HG03432 (cell line): ENCODE results near the gene CTDP1.
"Not testable (repeated sequence)": the region's sequence is repeated elsewhere in the genome, so short reads cannot be mapped to it uniquely, and the experiment has no call there.

Experiments
- ATAC-seq: cut with Tn5 transposase; IDR thresholded peaks from one replicate; pipeline ENCODE4 v1.9.1; 2021; ENCODE audit warnings: mild to moderate bottlenecking, moderate library complexity; ENCODE audit not compliant: unreplicated experiment

Gene CTDP1

GRCh38 chr18:79680891-79681339 is 1.3 kb downstream of the CTDP1 start:
- ATAC-seq = no peak

DNA sequence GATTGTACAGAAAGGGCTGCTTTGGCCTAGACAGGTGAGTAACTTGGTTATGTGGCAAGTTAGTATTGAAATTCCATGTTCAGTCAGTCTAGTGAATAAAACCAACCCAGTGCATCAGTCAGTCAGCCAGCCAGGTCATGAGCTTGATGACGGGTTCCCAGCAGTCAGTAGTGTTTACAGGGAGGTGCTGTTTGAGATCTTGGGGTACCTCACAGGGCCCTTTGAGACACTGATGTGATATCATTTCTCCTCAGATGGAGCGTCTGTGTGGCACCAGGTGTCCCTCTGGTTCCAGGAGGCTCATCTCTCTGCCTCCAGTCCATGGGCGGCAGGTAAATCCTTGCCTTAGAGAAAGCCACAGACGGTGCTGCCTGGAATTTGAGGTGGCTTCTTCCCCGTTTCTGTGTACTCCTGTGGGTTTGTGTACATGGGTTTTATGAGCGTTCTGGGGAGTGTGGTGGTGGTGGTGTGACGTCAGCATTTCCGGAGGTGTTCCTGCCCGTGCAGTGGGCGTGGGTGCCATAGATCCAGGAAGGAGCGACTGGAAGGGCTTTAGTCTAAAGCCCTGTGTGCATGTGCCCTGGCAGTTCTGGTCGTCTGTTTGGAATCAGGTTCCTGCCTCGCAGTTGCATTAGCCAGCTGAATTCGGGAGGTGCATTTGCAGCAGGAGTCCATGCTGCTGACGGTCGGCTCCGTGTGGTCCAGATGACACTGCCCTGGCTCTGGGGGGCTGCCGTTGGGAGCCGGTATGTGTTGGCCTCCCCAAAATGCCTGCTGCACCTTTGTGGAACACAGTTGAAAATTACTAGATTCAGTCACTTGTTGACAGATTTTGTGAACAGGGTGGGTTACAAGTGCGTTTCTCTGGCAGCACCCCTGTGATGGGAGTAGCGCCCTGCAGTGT is 2.1 kb downstream of the CTDP1 start:
- ATAC-seq = no peak

DNA sequence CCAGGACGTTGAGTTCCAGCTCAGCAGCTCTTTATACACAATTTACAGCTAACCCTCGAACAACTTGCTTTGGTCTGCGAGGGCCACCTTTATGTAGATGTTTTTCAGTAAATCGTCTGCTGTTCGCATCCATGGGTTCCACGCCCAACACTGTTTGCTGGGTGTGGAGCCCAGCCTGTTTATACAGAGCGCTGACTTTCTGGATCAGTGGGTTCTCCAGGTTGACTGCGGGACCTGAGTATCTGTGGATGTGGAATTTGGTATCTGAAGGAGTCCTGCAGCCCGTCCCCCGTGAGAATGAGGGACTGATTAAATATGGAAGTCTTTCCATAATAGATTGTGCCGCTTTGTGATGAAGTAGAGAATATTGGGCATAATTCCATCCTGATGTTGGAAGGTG is 2.9 kb downstream of the CTDP1 start:
- ATAC-seq = no peak

DNA sequence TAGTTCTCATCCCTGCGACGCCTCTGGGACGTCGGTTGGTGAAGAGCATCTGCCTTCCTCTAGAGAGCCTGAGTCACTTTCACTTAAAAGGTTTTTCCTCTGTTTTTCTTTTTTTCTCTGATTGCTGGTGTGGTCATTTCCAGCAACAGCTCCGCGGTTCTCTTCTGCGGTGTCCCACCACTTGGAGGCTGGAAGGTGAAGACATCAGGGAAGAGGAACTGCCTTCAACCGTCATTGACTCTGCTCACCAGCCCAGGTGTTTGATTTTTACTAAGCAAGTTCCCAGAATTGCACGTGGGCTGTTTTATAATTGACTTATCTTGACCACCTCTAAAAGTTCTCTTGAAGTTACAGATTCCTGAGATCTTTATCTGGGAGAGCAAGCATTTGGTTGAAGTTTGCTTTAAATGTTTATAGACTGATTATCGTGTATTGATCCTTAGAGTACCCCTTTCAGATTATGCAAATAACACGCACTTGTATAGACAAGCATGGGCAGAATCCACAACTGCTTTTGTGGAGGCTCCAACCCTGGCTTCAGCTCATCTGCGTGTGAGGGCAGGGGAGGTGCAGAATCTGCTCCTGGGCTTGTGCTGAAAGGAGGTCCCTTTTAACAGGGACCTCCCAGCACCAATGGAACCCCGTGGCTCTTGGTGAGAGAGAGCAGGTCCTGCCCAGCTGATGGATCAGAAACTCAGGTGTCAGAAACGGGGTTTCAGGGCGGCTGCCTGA is 3.5 kb downstream of the CTDP1 start:
- no peak for ATAC-seq

DNA sequence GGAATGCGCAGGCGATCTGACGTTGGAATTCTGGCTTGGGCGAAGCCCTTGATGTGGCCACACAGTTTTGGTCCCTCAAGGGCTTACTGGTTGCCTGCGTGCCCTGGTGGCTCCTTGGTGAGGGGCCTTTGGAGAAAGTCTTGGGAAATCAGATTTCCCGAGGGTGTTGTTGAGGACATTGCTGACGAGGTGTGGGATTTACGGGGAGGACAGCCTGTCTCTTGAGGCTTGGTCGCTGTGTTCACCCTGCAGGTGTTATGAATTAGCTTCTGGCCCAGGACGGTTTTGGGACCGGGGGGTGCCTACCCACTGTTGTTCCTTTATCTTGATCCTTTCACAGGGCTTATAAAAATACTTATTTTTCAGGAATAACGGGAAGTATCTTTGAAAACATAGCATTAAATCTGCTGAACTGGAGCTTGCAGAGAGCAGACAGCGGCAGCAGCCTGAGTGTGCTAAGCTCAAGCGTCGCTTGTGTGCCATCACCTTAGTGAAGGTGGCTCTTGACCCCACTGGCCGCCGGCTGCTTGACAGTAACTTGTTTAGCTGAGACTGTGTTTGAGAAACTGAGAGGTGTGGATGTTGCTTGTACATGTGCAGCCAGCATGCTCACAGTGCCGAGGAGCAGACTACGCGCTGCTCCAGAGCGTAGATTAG is 4.2 kb downstream of the CTDP1 start:
- ATAC-seq = no peak

DNA sequence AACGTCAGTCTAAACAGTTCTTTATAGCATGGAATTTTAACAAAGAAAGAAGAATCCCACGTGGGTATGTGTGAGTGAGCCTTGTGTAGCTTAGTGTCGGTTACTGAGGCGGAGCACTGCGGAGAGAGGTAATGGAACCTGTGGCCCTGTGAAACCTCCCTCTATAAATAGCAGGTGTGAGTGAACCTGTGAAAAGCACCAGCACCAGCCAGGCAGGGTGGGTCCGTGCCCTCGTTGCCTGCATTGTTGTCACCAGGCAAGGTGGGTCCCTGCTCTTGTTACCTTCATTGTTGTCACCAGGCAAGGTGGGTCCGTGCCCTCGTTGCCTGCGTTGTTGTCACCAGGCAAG is 4.7 kb downstream of the CTDP1 start:
- ATAC-seq = no peak

- ATAC-seq = no peak
Observed at GRCh38 chr18:79684787-79685186, 5.2 kb downstream of the CTDP1 start.

DNA sequence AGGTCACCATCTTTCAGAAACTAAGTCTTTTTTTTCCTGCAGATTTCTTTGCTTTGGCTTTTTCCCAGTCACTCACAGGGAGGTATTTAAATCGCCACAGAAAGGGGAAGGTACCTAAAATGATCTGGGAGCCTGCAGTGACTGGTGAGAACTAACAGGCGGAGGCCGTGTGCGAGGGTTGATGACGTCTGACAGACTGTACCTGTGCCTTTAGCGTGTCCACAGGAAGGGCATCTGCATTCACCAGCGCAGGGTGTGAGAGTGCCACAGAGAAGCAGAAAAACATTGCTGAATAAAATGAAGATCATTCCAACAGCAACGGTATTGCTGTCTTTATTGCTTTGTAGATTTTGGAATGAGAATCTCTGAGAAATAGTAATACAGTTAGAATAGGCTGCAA is 5.7 kb downstream of the CTDP1 start:
- ATAC-seq = no peak

- no peak for ATAC-seq
Observed at GRCh38 chr18:79685971-79686370, 6.4 kb downstream of the CTDP1 start.

GRCh38 chr18:79687806-79688205 is 8.2 kb downstream of the CTDP1 start:
- ATAC-seq = no peak

GRCh38 chr18:79690071-79690470 is 10.5 kb downstream of the CTDP1 start:
- no peak for ATAC-seq

GRCh38 chr18:79690586-79691482 is 11.2 kb downstream of the CTDP1 start:
- no peak for ATAC-seq

GRCh38 chr18:79692056-79692455 is 12.5 kb downstream of the CTDP1 start:
- ATAC-seq = no peak

DNA sequence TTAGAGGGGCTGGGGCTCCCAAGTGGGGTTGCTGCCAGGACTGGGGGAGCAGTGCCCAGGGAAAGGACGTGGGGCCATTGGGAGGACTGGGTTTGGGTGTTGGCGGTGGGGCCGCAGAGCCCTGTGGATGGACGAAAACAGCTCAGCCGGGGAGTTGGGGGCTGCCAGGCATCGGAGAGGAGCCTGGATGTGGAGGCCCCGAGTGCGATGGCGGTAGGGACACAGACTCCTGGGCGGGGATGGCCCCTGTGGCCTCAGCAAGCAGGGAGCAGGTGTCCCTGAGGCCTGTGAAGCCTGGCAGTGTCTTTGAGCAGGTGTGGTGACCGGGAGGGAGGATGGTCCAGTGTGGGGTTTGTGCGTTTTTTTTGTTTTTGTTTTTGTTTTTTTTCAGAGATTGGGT is 13.3 kb downstream of the CTDP1 start:
- ATAC-seq = no peak

GRCh38 chr18:79693561-79694205 is 14.1 kb downstream of the CTDP1 start:
- ATAC-seq = no peak

DNA sequence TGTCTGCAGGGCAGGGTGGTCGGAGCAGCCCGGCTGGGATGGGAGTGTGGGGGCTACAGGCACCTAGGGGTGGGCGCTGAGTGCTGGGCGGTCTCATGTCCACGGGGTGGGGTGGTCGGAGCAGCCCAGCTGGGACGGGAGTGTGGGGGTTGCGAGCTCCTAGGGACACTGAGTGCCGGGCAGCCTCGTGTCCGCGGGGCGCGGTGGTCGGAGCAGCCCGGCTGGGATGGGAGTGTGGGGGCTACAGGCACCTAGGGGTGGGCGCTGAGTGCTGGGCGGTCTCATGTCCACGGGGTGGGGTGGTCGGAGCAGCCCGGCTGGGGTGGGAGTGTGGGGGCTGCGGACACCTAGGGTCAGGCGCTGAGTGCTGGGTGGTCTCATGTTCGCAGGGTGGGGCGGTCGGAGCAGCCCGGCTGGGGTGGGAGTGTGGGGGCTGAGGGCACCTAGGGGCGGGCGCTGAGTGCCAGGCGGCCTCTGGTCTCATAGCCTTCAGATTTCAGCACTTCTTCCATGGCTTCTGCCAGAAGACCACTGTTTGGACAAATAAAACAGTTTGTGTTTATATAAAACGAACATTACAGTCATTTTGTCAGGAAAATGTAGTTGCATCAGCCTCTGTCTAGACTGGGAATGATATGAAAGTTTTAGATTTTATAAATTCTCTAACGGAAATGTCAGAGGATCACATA is 14.7 kb downstream of the CTDP1 start:
- not testable (repeated sequence) for ATAC-seq

GRCh38 chr18:79694895-79695213 is 15.3 kb downstream of the CTDP1 start:
- no peak for ATAC-seq

GRCh38 chr18:79695269-79695668 is 15.7 kb downstream of the CTDP1 start:
- no peak for ATAC-seq
